ENCODE data around the gene TMEM139.

TMEM139 gene

DNA sequence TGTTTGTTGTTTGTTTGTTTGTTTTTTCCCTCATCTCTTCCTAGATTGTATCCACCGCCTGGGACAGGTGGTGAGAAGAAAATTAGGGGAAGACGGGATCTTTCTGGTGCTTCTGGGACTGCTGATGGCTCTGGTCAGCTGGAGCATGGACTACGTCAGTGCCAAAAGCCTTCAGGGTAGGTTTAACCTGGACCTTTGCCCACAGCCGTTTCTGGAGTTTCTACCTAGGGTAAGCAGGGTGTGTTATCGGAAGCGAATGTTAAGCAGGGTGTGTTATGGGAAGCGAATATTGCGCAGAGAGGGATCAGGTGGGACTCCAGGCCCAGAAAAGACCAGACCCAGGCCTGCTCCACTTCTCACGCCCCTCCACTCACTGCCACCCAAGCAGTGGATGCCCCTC is 35.9 kb downstream of the TMEM139 start:
- H3K4me3 ChIP-seq (replicated peaks in 1 of 2; ENCODE audit: low read depth in 2 of 2, low read length in 2 of 2): no peak overlapping the region
- no peak for DNase-seq (ENCODE audit: low read depth in 2 of 2)
- no peak for TF ChIP-seq CTCF (IDR thresholded peaks at IDR 0.05; ENCODE audit: low read depth, low read length)

- no peak for TF ChIP-seq CTCF (IDR thresholded peaks at IDR 0.05; ENCODE audit: low read depth, low read length)
- no peak overlapping the region for H3K4me3 ChIP-seq (replicated peaks in 1 of 2; ENCODE audit: low read depth in 2 of 2, low read length in 2 of 2)
- DNase-seq (ENCODE audit: low read depth in 2 of 2): no peak
These were observed 36.5 kb downstream of the TMEM139 start for GRCh38 chr7:143321242-143321641.

- TF ChIP-seq CTCF (IDR thresholded peaks at IDR 0.05; ENCODE audit: low read depth, low read length): peak; percentile 17
- no peak overlapping the region for H3K4me3 ChIP-seq (replicated peaks in 1 of 2; ENCODE audit: low read depth in 2 of 2, low read length in 2 of 2)
- DNase-seq (ENCODE audit: low read depth in 2 of 2): peak in 1 of 2 donors; percentile 7
These were observed 37.0 kb downstream of the TMEM139 start for GRCh38 chr7:143321734-143322133.

DNA sequence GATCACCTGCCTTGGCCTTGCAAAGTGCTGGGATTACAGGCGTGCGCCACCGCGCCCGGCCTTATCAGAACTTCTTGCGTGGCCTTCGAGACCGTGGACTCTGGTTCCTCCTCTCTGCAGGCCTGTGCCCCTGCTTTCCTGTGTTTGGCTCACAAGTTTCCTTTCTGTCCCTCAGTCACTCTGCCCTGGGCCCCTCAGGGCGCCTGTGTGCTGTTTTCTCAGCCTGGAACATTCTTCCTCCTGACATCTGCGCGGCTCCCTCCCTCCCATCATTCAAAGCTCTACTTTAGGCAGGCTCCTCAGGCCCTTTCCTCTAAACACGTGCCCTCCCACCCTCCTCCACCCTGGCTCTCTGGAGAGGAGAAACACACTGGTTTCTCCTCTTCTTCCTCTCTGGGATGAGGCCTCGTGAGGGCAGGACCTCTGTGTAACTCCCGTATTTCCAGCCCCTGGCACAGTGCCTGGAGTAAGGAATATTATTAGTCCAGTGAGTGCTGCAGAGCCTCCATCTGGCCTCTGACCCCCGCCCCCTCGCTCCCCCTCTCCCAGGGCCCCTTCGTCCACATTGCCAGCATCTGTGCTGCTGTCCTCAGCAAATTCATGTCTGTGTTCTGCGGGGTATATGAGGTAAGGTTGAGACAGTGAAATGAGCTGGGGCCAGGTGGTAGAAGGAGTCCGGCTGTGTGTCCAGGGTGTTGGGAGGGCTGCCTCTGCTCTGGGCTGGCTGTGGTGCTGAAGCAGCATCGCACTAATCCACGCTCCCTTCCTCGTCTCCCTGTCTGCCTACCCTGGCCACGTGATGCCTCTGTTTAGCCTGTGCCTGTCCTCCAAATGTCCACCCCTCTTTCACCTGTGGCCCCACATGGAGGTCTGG is 38.2 kb downstream of the TMEM139 start:
- DNase-seq (ENCODE audit: low read depth in 2 of 2): peak in 1 of 2 donors; percentile 4
- H3K4me3 ChIP-seq (replicated peaks in 1 of 2; ENCODE audit: low read depth in 2 of 2, low read length in 2 of 2): no peak overlapping the region
- no peak for TF ChIP-seq CTCF (IDR thresholded peaks at IDR 0.05; ENCODE audit: low read depth, low read length)

- DNase-seq (ENCODE audit: low read depth in 2 of 2): no peak
- no peak for TF ChIP-seq CTCF (IDR thresholded peaks at IDR 0.05; ENCODE audit: low read depth, low read length)
These were observed 38.9 kb downstream of the TMEM139 start for GRCh38 chr7:143323653-143324052.

GRCh38 chr7:143325240-143325639 is 40.5 kb downstream of the TMEM139 start:
- DNase-seq (ENCODE audit: low read depth in 2 of 2): no peak
- no peak for TF ChIP-seq CTCF (IDR thresholded peaks at IDR 0.05; ENCODE audit: low read depth, low read length)
- no peak overlapping the region for H3K4me3 ChIP-seq (replicated peaks in 1 of 2; ENCODE audit: low read depth in 2 of 2, low read length in 2 of 2)

More at GRCh38 chr7:143323653-143324052, 38.9 kb downstream of the TMEM139 start:
- no peak overlapping the region for H3K4me3 ChIP-seq (replicated peaks in 1 of 2; ENCODE audit: low read depth in 2 of 2, low read length in 2 of 2)

Data from cardiac fibroblast (primary cell).